SK-N-SH (cell line): Measurements from ENCODE around the gene MTERF4. TPM values are rescaled to one million over a fixed set of nuclear protein-coding genes. Genes with fewer than 3 reads are reported as not detected.
"Not testable (repeated sequence)": the region's sequence is repeated elsewhere in the genome, so short reads cannot be mapped to it uniquely, and the experiment has no call there.

Source experiments
- CTCF ChIA-PET: fragments of 300-600, 350-600 bp; formaldehyde crosslinking; extraction: SDS; loops from one replicate; lab custom pipeline; 2021; lab: Yijun Ruan, JAX
- POLR2A ChIA-PET: fragments of 350-600 bp; sonication (Branson Sonifier 250); formaldehyde crosslinking; extraction: SDS; loops from one replicate; lab custom pipeline; 2020; ENCODE audit warnings: antibody characterized with exemption, inconsistent platforms; lab: Yijun Ruan, JAX
- DNase-seq: peaks from one replicate; pipeline ENCODE4 v3.0.0; 2012
- H2AFZ ChIP-seq: fragments of 200-600 bp; sonication (generic); 2 replicates; pipeline ENCODE4 v1.8.1; 2016; ENCODE audit warnings: antibody characterized with exemption, mild to moderate bottlenecking, low read depth
- H3F3A ChIP-seq: fragments of 200-600 bp; sonication (generic); replicated peaks from 2 replicates; pipeline ENCODE3; 2016; ENCODE audit warnings: antibody characterized with exemption, mild to moderate bottlenecking; ENCODE audit not compliant: insufficient read depth
- H3K27ac ChIP-seq, 2 experiments: fragments of 200-500 bp in 1 of 2; fragments of 200-600 bp in 1 of 2; sonication (Bioruptor generic) in 1 of 2; sonication (generic), shearing (Covaris generic) in 1 of 2; 2 replicates each; pipeline versions ENCODE4 v1.5.1 to v1.6.1; 2014 to 2016; ENCODE audit warnings: low read depth in 2 of 2, inconsistent platforms in 1 of 2, low read length in 1 of 2, mild to moderate bottlenecking in 1 of 2, mixed read lengths in 1 of 2
- H3K27me3 ChIP-seq: fragments of 200-600 bp; sonication (generic), shearing (Covaris generic); 2 replicates; pipeline ENCODE4 v1.6.1; 2016; ENCODE audit warnings: mixed run types; ENCODE audit not compliant: insufficient read depth
- H3K36me3 ChIP-seq, 2 experiments: fragments of 200-500 bp in 1 of 2; fragments of 200-600 bp in 1 of 2; sonication (Bioruptor generic) in 1 of 2; sonication (generic) in 1 of 2; replicated peaks in 1 of 2; 2 replicates each; pipeline versions ENCODE3 to v1.5.1; 2014 to 2016; ENCODE audit warnings: low read length in 1 of 2, mild to moderate bottlenecking in 1 of 2; ENCODE audit not compliant: insufficient read depth in 2 of 2, control insufficient read depth in 1 of 2
- H3K4me1 ChIP-seq, 2 experiments: fragments of 200-500 bp in 1 of 2; fragments of 200-600 bp in 1 of 2; sonication (Bioruptor generic) in 1 of 2; sonication (generic), shearing (Covaris generic) in 1 of 2; 2 replicates each; pipeline versions ENCODE4 v1.5.1 to v1.6.1; 2014 to 2016; ENCODE audit warnings: low read depth in 1 of 2, low read length in 1 of 2, mixed run types in 1 of 2; ENCODE audit not compliant: insufficient read depth in 2 of 2, control insufficient read depth in 1 of 2
- H3K4me2 ChIP-seq: fragments of 200-600 bp; sonication (generic), shearing (Covaris generic); 2 replicates; pipeline ENCODE4 v1.6.1; 2017; ENCODE audit warnings: mixed run types
- H3K4me3 ChIP-seq, 2 experiments: fragments of 200-500 bp in 1 of 2; fragments of 200-600 bp in 1 of 2; sonication (Bioruptor generic) in 1 of 2; sonication (generic), shearing (Covaris generic) in 1 of 2; 2 replicates each; pipeline versions ENCODE4 v1.5.1 to v1.8.1; 2014 to 2016; ENCODE audit warnings: low read depth in 2 of 2, inconsistent platforms in 1 of 2, low read length in 1 of 2, mild to moderate bottlenecking in 1 of 2, mixed read lengths in 1 of 2, moderate library complexity in 1 of 2
- H3K79me2 ChIP-seq: fragments of 200-600 bp; sonication (generic); 2 replicates; pipeline ENCODE4 v1.8.1; 2017; ENCODE audit warnings: mild to moderate bottlenecking; ENCODE audit not compliant: insufficient read depth
- H3K9ac ChIP-seq: fragments of 200-600 bp; sonication (generic); 2 replicates; pipeline ENCODE4 v1.6.1; 2017; ENCODE audit warnings: mixed run types
- H3K9me2 ChIP-seq: fragments of 200-600 bp; sonication (generic); 2 replicates; pipeline ENCODE4 v1.6.1; 2017; ENCODE audit warnings: mixed run types
- H3K9me3 ChIP-seq: fragments of 200-600 bp; sonication (generic); 2 replicates; pipeline ENCODE4 v1.6.1; 2017; ENCODE audit warnings: mixed run types, mild to moderate bottlenecking, moderate library complexity
- H4K20me1 ChIP-seq: fragments of 200-600 bp; sonication (generic); 2 replicates; pipeline ENCODE4 v1.6.1; 2017; ENCODE audit warnings: mild to moderate bottlenecking, mixed run types; ENCODE audit not compliant: insufficient read depth
- EP300 ChIP-seq, 2 experiments: IDR thresholded peaks; 2 replicates each; pipeline versions ENCODE4 v1.4.0 to v1.6.1; 2012; ENCODE audit warnings: borderline replicate concordance in 1 of 2, low read depth in 1 of 2, low read length in 1 of 2
- EZH2phosphoT487 ChIP-seq: fragments of 200-600 bp; sonication (generic); IDR thresholded peaks from 2 replicates; pipeline ENCODE4 v1.6.1; 2017; ENCODE audit warnings: low read depth, mixed run types, mild to moderate bottlenecking, antibody characterized with exemption, moderate library complexity, borderline replicate concordance
- FOSL2 ChIP-seq: IDR thresholded peaks from 2 replicates; pipeline ENCODE4 v1.4.0; 2012; ENCODE audit warnings: low read depth, mild to moderate bottlenecking, moderate library complexity, borderline replicate concordance
- JUND ChIP-seq: IDR thresholded peaks from 2 replicates; pipeline ENCODE4 v1.4.0; 2012
- MXI1 ChIP-seq: IDR thresholded peaks from 2 replicates; pipeline ENCODE4 v1.6.1; 2012; ENCODE audit warnings: mild to moderate bottlenecking, low read depth, low read length, improper control_type of control experiment
- NRF1 ChIP-seq: IDR thresholded peaks from 2 replicates; pipeline ENCODE4 v1.6.1; 2012; ENCODE audit warnings: low read depth, mild to moderate bottlenecking, low read length
- POLR2AphosphoS5 ChIP-seq: IDR thresholded peaks from 2 replicates; pipeline ENCODE4 v1.6.1; 2012; ENCODE audit warnings: low read depth, low read length
- RCOR1 ChIP-seq: fragments of 150-350 bp; IDR thresholded peaks from 2 replicates; pipeline ENCODE4 v1.6.1; 2017; ENCODE audit warnings: antibody characterized with exemption, low read length
- SMC3 ChIP-seq: IDR thresholded peaks from 2 replicates; pipeline ENCODE4 v1.6.1; 2012; ENCODE audit warnings: low read depth, low read length, improper control_type of control experiment
- TCF12 ChIP-seq: IDR thresholded peaks from 2 replicates; pipeline ENCODE4 v1.4.0; 2012
- TEAD4 ChIP-seq: IDR thresholded peaks from 2 replicates; pipeline ENCODE4 v1.4.0; 2012; ENCODE audit warnings: mild to moderate bottlenecking, borderline replicate concordance; ENCODE audit not compliant: insufficient read depth
- WGBS: methylation state at CpG from one replicate; pipeline ENCODE4 v1.1.6; 2017; ENCODE audit warnings: low lambda C conversion rate; 5-methylcytosine and 5-hydroxymethylcytosine counted together
- polyA plus RNA-seq, 3 experiments: library from polyadenylated mRNA; depleted of rRNA; stranded (reverse); fragments of >200 nt; gene quantifications; 2 replicates each; pipeline ENCODE4 v1.2.3, GENCODE V29; 2012
- TF ChIP-seq, protein P1 (sequence below): fragments of 150-350 bp; IDR thresholded peaks from 2 replicates; pipeline ENCODE4 v1.6.1; 2016; ENCODE audit warnings: mild to moderate bottlenecking, low read depth, low read length
- TF ChIP-seq, protein P2 (sequence below): fragments of 200-600 bp; sonication (generic); IDR thresholded peaks from 2 replicates; pipeline ENCODE4 v1.6.1; 2017; ENCODE audit warnings: antibody characterized with exemption, mild to moderate bottlenecking, moderate library complexity
- TF ChIP-seq, protein P3 (sequence below): IDR thresholded peaks from 2 replicates; pipeline ENCODE4 v1.6.1; 2012; ENCODE audit warnings: mild to moderate bottlenecking, low read depth, low read length, moderate library complexity
- TF ChIP-seq, protein P4 (sequence below): IDR thresholded peaks from 2 replicates; pipeline ENCODE4; 2012
- TF ChIP-seq, protein P5 (sequence below): fragments of 150-350 bp; IDR thresholded peaks from 2 replicates; pipeline ENCODE4 v1.6.1; 2017; ENCODE audit warnings: antibody characterized with exemption, low read length, low read depth, borderline replicate concordance

MTERF4 gene
- polyA plus RNA-seq, 1 of the 3 experiments (the other 2 are of a cell fraction) = 31.0 TPM

DNA sequence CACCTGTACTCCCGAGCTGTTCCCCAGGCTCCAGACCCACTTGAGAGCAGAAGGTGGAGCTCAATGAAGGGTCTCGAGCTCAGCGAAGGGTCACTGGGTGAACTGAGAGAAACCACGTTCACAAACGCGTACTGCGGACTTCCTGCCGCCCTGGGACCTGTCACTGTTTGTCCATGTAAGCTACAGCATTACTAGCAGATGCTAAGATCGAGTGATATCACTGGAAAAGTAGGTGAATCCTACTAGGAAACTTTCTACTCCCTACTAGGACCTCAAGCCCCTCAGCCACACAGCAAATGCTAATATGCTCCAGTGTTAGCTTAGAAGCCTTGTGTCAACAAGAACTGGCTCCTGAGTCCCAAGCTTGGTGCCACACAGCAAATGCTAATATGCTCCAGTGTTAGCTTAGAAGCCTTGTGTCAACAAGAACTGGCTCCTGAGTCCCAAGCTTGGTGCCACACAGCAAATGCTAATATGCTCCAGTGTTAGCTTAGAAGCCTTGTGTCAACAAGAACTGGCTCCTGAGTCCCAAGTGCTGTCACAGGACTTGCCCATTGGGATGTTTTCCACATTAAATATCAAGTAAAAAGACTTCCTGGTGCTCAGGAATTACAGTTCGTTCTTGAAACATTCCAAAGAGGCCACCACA is 8.8 kb downstream of the MTERF4 start:
- H3K36me3 ChIP-seq = peaks cover 33 to 96% of the 10 kb centered on the region in 2 experiments
- H3K9me2 ChIP-seq, H3K27ac ChIP-seq, H3K4me3 ChIP-seq, H4K20me1 ChIP-seq, DNase-seq, H3K4me2 ChIP-seq, H3K4me1 ChIP-seq, H3K9me3 ChIP-seq, H2AFZ ChIP-seq, POLR2A ChIA-PET, H3K27me3 ChIP-seq, H3K79me2 ChIP-seq, H3F3A ChIP-seq, H3K9ac ChIP-seq: not testable (repeated sequence)
- WGBS = 71% methylated on average over 10 of the region's 10 CpGs
- CTCF ChIA-PET = interaction anchor here (0.6 to 2.8 kb wide), 4 partner anchors 15 to 456 kb away, joined by 3 to 10 read pairs (median 3); no protein-coding TSS in a partner anchor

DNA sequence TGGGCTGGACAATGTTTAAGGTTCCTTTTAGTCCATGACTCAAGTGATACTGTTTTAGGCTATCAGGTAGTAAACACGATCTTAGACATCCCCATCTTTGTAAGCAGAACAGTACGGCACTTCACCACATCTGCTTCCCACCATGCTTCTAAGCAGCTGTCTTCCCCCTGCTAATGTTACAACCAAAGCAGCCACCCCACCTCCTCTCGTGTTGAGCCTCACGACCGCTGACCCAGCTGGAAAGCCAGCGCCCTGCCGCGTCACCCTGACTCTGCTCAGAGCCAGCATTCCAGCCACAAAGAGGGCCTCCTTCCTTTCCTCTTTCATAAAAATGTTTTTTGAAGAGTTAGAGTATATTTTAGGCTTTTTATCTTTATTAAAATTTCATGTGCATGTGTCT is 9.4 kb downstream of the MTERF4 start:
- Histone ChIP-seq H3K4me1 (no peaks in the 10 kb centered on the region), H3F3A (no peaks in the 10 kb centered on the region), H3K79me2 (peaks cover 2% of the 10 kb centered on the region; the same call in 1 of the 2 replicates), H3K36me3 (peaks cover 34 to 96% of the 10 kb centered on the region in 2 experiments), H3K27ac (no peak overlapping the region), H3K9ac (no peak overlapping the region), H4K20me1 (no peaks in the 10 kb centered on the region), H3K27me3 (no peaks in the 10 kb centered on the region), H3K4me3 (no peak overlapping the region), H2AFZ (no peak overlapping the region), H3K4me2 (no peak overlapping the region), H3K9me3 (no peaks in the 10 kb centered on the region), H3K9me2 (no peaks in the 10 kb centered on the region)
- 89% methylated on average over 8 of the region's 8 CpGs for WGBS
- DNase-seq = no peak
- TF ChIP-seq, protein P1, sequence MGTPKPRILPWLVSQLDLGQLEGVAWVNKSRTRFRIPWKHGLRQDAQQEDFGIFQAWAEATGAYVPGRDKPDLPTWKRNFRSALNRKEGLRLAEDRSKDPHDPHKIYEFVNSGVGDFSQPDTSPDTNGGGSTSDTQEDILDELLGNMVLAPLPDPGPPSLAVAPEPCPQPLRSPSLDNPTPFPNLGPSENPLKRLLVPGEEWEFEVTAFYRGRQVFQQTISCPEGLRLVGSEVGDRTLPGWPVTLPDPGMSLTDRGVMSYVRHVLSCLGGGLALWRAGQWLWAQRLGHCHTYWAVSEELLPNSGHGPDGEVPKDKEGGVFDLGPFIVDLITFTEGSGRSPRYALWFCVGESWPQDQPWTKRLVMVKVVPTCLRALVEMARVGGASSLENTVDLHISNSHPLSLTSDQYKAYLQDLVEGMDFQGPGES = no peak
- TF ChIP-seq NRF1 (no peak), SMC3 (no peak), POLR2AphosphoS5 (no peak), TCF12 (no peak), MXI1 (no peak), EP300 (IDR thresholded peaks at IDR 0.05; ENCODE audit: borderline replicate concordance in 1 of 2, low read depth in 1 of 2, low read length in 1 of 2) (no peak), TEAD4 (no peak), RCOR1 (no peak), FOSL2 (no peak), JUND (no peak), EZH2phosphoT487 (no peak)
- TF ChIP-seq, protein P2, sequence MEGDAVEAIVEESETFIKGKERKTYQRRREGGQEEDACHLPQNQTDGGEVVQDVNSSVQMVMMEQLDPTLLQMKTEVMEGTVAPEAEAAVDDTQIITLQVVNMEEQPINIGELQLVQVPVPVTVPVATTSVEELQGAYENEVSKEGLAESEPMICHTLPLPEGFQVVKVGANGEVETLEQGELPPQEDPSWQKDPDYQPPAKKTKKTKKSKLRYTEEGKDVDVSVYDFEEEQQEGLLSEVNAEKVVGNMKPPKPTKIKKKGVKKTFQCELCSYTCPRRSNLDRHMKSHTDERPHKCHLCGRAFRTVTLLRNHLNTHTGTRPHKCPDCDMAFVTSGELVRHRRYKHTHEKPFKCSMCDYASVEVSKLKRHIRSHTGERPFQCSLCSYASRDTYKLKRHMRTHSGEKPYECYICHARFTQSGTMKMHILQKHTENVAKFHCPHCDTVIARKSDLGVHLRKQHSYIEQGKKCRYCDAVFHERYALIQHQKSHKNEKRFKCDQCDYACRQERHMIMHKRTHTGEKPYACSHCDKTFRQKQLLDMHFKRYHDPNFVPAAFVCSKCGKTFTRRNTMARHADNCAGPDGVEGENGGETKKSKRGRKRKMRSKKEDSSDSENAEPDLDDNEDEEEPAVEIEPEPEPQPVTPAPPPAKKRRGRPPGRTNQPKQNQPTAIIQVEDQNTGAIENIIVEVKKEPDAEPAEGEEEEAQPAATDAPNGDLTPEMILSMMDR = no peak
- TF ChIP-seq, protein P3, sequence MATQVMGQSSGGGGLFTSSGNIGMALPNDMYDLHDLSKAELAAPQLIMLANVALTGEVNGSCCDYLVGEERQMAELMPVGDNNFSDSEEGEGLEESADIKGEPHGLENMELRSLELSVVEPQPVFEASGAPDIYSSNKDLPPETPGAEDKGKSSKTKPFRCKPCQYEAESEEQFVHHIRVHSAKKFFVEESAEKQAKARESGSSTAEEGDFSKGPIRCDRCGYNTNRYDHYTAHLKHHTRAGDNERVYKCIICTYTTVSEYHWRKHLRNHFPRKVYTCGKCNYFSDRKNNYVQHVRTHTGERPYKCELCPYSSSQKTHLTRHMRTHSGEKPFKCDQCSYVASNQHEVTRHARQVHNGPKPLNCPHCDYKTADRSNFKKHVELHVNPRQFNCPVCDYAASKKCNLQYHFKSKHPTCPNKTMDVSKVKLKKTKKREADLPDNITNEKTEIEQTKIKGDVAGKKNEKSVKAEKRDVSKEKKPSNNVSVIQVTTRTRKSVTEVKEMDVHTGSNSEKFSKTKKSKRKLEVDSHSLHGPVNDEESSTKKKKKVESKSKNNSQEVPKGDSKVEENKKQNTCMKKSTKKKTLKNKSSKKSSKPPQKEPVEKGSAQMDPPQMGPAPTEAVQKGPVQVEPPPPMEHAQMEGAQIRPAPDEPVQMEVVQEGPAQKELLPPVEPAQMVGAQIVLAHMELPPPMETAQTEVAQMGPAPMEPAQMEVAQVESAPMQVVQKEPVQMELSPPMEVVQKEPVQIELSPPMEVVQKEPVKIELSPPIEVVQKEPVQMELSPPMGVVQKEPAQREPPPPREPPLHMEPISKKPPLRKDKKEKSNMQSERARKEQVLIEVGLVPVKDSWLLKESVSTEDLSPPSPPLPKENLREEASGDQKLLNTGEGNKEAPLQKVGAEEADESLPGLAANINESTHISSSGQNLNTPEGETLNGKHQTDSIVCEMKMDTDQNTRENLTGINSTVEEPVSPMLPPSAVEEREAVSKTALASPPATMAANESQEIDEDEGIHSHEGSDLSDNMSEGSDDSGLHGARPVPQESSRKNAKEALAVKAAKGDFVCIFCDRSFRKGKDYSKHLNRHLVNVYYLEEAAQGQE = no peak
- TF ChIP-seq, protein P4, sequence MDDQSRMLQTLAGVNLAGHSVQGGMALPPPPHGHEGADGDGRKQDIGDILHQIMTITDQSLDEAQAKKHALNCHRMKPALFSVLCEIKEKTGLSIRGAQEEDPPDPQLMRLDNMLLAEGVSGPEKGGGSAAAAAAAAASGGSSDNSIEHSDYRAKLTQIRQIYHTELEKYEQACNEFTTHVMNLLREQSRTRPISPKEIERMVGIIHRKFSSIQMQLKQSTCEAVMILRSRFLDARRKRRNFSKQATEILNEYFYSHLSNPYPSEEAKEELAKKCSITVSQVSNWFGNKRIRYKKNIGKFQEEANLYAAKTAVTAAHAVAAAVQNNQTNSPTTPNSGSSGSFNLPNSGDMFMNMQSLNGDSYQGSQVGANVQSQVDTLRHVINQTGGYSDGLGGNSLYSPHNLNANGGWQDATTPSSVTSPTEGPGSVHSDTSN = no peak
- TF ChIP-seq, protein P5, sequence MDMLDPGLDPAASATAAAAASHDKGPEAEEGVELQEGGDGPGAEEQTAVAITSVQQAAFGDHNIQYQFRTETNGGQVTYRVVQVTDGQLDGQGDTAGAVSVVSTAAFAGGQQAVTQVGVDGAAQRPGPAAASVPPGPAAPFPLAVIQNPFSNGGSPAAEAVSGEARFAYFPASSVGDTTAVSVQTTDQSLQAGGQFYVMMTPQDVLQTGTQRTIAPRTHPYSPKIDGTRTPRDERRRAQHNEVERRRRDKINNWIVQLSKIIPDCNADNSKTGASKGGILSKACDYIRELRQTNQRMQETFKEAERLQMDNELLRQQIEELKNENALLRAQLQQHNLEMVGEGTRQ = no peak
- POLR2A ChIA-PET = no interaction called here
- CTCF ChIA-PET = interaction anchor here (0.6 to 2.8 kb wide), 4 partner anchors 10 to 455 kb away, joined by 3 to 10 read pairs (median 3); partner anchors contain the start of gene MTERF4
